ENCODE results near the gene COL17A1. TPM values are rescaled to one million over a fixed set of nuclear protein-coding genes. Genes with fewer than 3 reads are reported as not detected.

Gene COL17A1
- total RNA-seq, 1 experiment from 2014 or later: 0.73 TPM

DNA sequence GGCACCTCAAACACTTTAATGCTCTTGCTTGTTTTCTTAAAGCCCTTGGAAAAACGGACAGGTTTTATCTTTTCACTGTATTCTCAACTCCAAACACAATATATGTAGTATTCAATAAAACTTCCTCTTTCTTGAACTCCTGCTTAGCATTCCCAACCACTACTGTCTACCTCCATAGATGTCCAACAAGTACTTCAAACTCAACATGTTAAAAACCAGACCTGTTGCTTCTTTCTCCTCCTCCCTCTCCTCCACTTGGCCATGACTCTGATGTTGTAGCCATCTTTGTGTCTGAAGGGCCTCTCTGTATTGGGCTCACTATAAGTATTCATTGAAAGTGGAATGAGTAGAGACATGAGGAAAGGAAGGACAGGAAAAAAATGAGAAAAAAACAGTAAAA lies 16.2 kb upstream of the COL17A1 start:
- H3K4me1 Mint-ChIP-seq (ENCODE audit: low read depth, unreplicated experiment): no peaks in the 10 kb centered on the region
- no peaks in the 10 kb centered on the region for H3K9me3 Mint-ChIP-seq (ENCODE audit: low read depth, unreplicated experiment)
- intact Hi-C loops (cut with micrococcal nuclease; ENCODE audit: unreplicated experiment): no loop called here
- no peak overlapping the region for H3K4me3 Mint-ChIP-seq (ENCODE audit: low read depth, unreplicated experiment)
- H3K27ac Mint-ChIP-seq (ENCODE audit: unreplicated experiment): no peak overlapping the region
- H3K36me3 Mint-ChIP-seq (ENCODE audit: insufficient read depth, unreplicated experiment): no peaks in the 10 kb centered on the region
- TF ChIP-seq, protein P1, sequence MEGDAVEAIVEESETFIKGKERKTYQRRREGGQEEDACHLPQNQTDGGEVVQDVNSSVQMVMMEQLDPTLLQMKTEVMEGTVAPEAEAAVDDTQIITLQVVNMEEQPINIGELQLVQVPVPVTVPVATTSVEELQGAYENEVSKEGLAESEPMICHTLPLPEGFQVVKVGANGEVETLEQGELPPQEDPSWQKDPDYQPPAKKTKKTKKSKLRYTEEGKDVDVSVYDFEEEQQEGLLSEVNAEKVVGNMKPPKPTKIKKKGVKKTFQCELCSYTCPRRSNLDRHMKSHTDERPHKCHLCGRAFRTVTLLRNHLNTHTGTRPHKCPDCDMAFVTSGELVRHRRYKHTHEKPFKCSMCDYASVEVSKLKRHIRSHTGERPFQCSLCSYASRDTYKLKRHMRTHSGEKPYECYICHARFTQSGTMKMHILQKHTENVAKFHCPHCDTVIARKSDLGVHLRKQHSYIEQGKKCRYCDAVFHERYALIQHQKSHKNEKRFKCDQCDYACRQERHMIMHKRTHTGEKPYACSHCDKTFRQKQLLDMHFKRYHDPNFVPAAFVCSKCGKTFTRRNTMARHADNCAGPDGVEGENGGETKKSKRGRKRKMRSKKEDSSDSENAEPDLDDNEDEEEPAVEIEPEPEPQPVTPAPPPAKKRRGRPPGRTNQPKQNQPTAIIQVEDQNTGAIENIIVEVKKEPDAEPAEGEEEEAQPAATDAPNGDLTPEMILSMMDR (IDR thresholded peaks at IDR 0.05; ENCODE audit: unreplicated experiment): no peak
- CTCF ChIA-PET: no interaction called here
- DNase-seq: no peak
- BruUV-seq (replicated peaks): no TSS peak
- no peaks in the 10 kb centered on the region for H3K27me3 Mint-ChIP-seq (ENCODE audit: unreplicated experiment)

DNA sequence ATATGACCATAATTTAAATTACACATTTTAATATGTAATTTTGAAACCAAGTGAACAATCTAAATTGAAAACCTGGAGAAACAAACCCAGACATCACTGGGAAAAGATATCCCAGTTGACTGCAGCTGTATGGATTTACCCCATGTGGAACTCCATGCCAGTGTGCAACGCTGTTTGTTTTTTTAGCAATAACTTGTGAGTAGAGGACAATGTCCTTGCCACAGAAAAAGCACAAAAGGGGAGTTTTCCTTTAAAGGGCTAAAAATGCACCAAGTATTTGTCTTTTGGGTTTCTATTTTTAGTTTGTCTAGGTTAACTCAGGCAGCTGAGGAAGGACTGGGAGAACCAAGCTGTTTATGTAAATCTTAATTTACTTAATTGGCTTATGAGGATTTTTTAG lies 15.1 kb upstream of the COL17A1 start:
- no peaks in the 10 kb centered on the region for H3K4me1 Mint-ChIP-seq (ENCODE audit: low read depth, unreplicated experiment)

DNA sequence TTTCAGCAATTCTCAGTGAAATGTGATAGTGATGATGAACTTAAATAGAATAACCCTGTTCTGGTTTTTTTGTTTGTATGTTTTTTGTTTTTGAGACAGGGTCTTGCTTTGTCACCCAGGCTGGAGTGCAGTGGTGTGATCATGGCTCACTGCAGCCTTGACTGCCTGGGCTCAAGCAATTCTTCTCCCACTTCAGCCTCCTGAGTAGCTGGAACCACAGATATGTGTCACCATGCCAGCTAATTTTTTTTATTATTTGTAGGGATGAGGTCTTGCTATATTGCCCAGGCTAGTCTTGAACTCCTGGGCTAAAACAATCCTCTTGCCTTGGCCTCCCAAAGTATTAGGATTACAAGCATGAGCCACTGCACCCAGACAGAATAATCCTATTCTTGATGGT lies 14.3 kb upstream of the COL17A1 start:
- no peaks in the 10 kb centered on the region for H3K36me3 Mint-ChIP-seq (ENCODE audit: insufficient read depth, unreplicated experiment)
- H3K4me3 Mint-ChIP-seq (ENCODE audit: low read depth, unreplicated experiment): no peak overlapping the region
- intact Hi-C loops (cut with micrococcal nuclease; ENCODE audit: unreplicated experiment): no loop called here
- no peak for DNase-seq
- no peak overlapping the region for H3K27ac Mint-ChIP-seq (ENCODE audit: unreplicated experiment)
- no peaks in the 10 kb centered on the region for H3K27me3 Mint-ChIP-seq (ENCODE audit: unreplicated experiment)
- no TSS peak for BruUV-seq (replicated peaks)
- no peaks in the 10 kb centered on the region for H3K9me3 Mint-ChIP-seq (ENCODE audit: low read depth, unreplicated experiment)
- TF ChIP-seq, protein P1 (IDR thresholded peaks at IDR 0.05; ENCODE audit: unreplicated experiment): no peak
- CTCF ChIA-PET: no interaction called here
- H3K4me1 Mint-ChIP-seq (ENCODE audit: low read depth, unreplicated experiment): no peaks in the 10 kb centered on the region

More for the DNA sequence above, 15.1 kb upstream of the COL17A1 start:
- Mint-ChIP-seq H3K36me3 (ENCODE audit: insufficient read depth, unreplicated experiment) (no peaks in the 10 kb centered on the region), H3K27ac (ENCODE audit: unreplicated experiment) (no peak overlapping the region), H3K27me3 (ENCODE audit: unreplicated experiment) (no peaks in the 10 kb centered on the region), H3K9me3 (ENCODE audit: low read depth, unreplicated experiment) (no peaks in the 10 kb centered on the region), H3K4me3 (ENCODE audit: low read depth, unreplicated experiment) (no peak overlapping the region)
- CTCF ChIA-PET: no interaction called here
- no TSS peak for BruUV-seq (replicated peaks)
- TF ChIP-seq, protein P1 (IDR thresholded peaks at IDR 0.05; ENCODE audit: unreplicated experiment): no peak
- no peak for DNase-seq
- intact Hi-C loops (cut with micrococcal nuclease; ENCODE audit: unreplicated experiment): no loop called here

DNA sequence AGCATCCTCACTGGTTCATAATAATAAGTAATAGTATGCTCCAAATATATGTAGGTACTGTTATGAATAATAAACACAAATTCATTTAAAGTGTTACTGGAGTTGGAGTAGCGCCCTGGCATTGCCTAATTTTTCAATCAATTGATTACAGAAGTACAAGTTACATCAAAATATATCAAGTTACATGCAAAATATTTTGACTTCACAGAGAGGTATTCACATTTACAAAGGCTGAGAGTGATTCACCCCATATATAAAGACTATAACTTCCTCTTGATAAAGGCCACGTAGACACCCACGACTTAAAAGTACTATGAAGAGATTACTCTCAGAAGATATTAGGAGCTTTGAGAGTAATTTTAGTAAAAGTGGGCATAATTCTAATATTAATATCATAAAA lies 13.6 kb upstream of the COL17A1 start:
- intact Hi-C loops (cut with micrococcal nuclease; ENCODE audit: unreplicated experiment): no loop called here
- H3K9me3 Mint-ChIP-seq (ENCODE audit: low read depth, unreplicated experiment): no peaks in the 10 kb centered on the region
- no peak overlapping the region for H3K4me3 Mint-ChIP-seq (ENCODE audit: low read depth, unreplicated experiment)
- DNase-seq: no peak
- TF ChIP-seq, protein P1 (IDR thresholded peaks at IDR 0.05; ENCODE audit: unreplicated experiment): no peak
- BruUV-seq (replicated peaks): no TSS peak
- H3K36me3 Mint-ChIP-seq (ENCODE audit: insufficient read depth, unreplicated experiment): no peaks in the 10 kb centered on the region
- CTCF ChIA-PET: no interaction called here
- no peaks in the 10 kb centered on the region for H3K4me1 Mint-ChIP-seq (ENCODE audit: low read depth, unreplicated experiment)
- no peak overlapping the region for H3K27ac Mint-ChIP-seq (ENCODE audit: unreplicated experiment)
- H3K27me3 Mint-ChIP-seq (ENCODE audit: unreplicated experiment): no peaks in the 10 kb centered on the region

All from Calu3 (cell line).